Smooth muscle cell (in vitro differentiated cells): ENCODE measurements around the gene COL28A1. TPM values are rescaled to one million over a fixed set of nuclear protein-coding genes. Genes with fewer than 3 reads are reported as not detected.
A peak's percentile ranks its signal among the peaks of the same experiment; 100 is the strongest.

Experiments used
- DNase-seq: peaks from one replicate; lab custom pipeline; 2025; ENCODE audit not compliant: unreplicated experiment; lab: John Stamatoyannopoulos, UW
- H2AFZ ChIP-seq: fragments of 200-600 bp; sonication (generic); 2 replicates; pipeline ENCODE4 v1.6.0; 2016; ENCODE audit warnings: antibody characterized with exemption, low read depth, mild to moderate bottlenecking
- H3F3A ChIP-seq: fragments of 200-600 bp; sonication (generic); 2 replicates; pipeline ENCODE4 v1.6.0; 2017; ENCODE audit warnings: antibody characterized with exemption, low read depth
- H3K27ac ChIP-seq: fragments of 200-600 bp; sonication (generic); 2 replicates; pipeline ENCODE4 v1.5.1; 2016; ENCODE audit warnings: low read depth, mild to moderate bottlenecking
- H3K27me3 ChIP-seq: fragments of 200-600 bp; sonication (generic); 2 replicates; pipeline ENCODE4 v1.6.1; 2016; ENCODE audit warnings: low read depth, mild to moderate bottlenecking
- H3K36me3 ChIP-seq: fragments of 200-600 bp; sonication (generic); 2 replicates; pipeline ENCODE4 v1.5.1; 2016; ENCODE audit warnings: low read depth
- H3K4me1 ChIP-seq: fragments of 200-600 bp; sonication (generic); 2 replicates; pipeline ENCODE4 v1.5.1; 2016; ENCODE audit warnings: low read depth
- H3K4me2 ChIP-seq: fragments of 200-600 bp; sonication (generic); 2 replicates; pipeline ENCODE4 v1.6.0; 2016; ENCODE audit warnings: mild to moderate bottlenecking
- H3K4me3 ChIP-seq: fragments of 200-600 bp; sonication (generic); 2 replicates; pipeline ENCODE4 v1.5.1; 2016; ENCODE audit warnings: mild to moderate bottlenecking
- H3K79me2 ChIP-seq: fragments of 200-600 bp; sonication (generic); 2 replicates; pipeline ENCODE4 v1.6.0; 2016; ENCODE audit warnings: low read depth, mild to moderate bottlenecking
- H3K9ac ChIP-seq: fragments of 200-600 bp; sonication (generic); 2 replicates; pipeline ENCODE4 v1.6.0; 2016; ENCODE audit warnings: low read depth
- H3K9me3 ChIP-seq: fragments of 200-600 bp; sonication (generic); replicated peaks from 2 replicates; pipeline ENCODE4 v1.5.1; 2016; ENCODE audit warnings: low read depth
- H4K20me1 ChIP-seq: fragments of 200-600 bp; sonication (generic); 2 replicates; pipeline ENCODE4 v1.6.0; 2016; ENCODE audit warnings: low read depth
- CTCF ChIP-seq: fragments of 200-600 bp; sonication (generic); IDR thresholded peaks from 2 replicates; pipeline ENCODE4 v1.5.1; 2017; ENCODE audit warnings: borderline replicate concordance, mild to moderate bottlenecking, antibody characterized with exemption; ENCODE audit not compliant: insufficient read depth, poor library complexity, severe bottlenecking
- WGBS: methylation state at CpG from one replicate; pipeline ENCODE4 v1.1.7; 2016; ENCODE audit warnings: low lambda C conversion rate; 5-methylcytosine and 5-hydroxymethylcytosine counted together
- polyA plus RNA-seq: library from polyadenylated mRNA; unstranded; fragments of >200 nt; fragmentation: Nextera tagmentation; extraction: Ambion mirVana; gene quantifications from 2 replicates; pipeline ENCODE4 v1.2.1, GENCODE V29; 2016
- total RNA-seq: library from RNA; depleted of rRNA; stranded (reverse); fragments of >200 nt; gene quantifications from 2 replicates; pipeline ENCODE4 v1.2.3, GENCODE V29; 2014

Gene COL28A1
- total and polyA plus RNA-seq, 2 experiments from 2014 or later, result 0.13 TPM; not detected in 1

GRCh38 chr7:7417414-7417813 is 118.3 kb downstream of the COL28A1 start:
- Histone ChIP-seq H3K79me2 (no peaks in the 10 kb centered on the region), H3K9ac (no peak overlapping the region), H3K4me2 (no peak overlapping the region)

GRCh38 chr7:7416031-7416858 is 119.4 kb downstream of the COL28A1 start:
- Histone ChIP-seq H3K9me3 (no peaks in the 10 kb centered on the region), H3K27me3 (peaks cover 10% of the 10 kb centered on the region), H3K9ac (no peak overlapping the region), H3K27ac (peak overlapping the region; percentile 40), H4K20me1 (no peaks in the 10 kb centered on the region), H3K4me1 (no peaks in the 10 kb centered on the region), H3K36me3 (no peaks in the 10 kb centered on the region), H3K4me2 (no peak overlapping the region), H3F3A (peaks cover 13% of the 10 kb centered on the region), H3K79me2 (no peaks in the 10 kb centered on the region), H2AFZ (no peak overlapping the region), H3K4me3 (no peak overlapping the region)
- no peak for DNase-seq
- 15% methylated on average over 6 of the region's 6 CpGs for WGBS
- TF ChIP-seq CTCF, result no peak

More at GRCh38 chr7:7417414-7417813, 118.3 kb downstream of the COL28A1 start:
- peaks cover 12% of the 10 kb centered on the region for H3K27me3 ChIP-seq
- no peak overlapping the region for H2AFZ ChIP-seq
- no peaks in the 10 kb centered on the region for H3K4me1 ChIP-seq
- H3K4me3 ChIP-seq, result no peak overlapping the region
- no peak for TF ChIP-seq CTCF
- WGBS, result 94% methylated on average over 2 of the region's 2 CpGs
- no peaks in the 10 kb centered on the region for H3K36me3 ChIP-seq
- no peaks in the 10 kb centered on the region for H4K20me1 ChIP-seq
- DNase-seq, result no peak
- peaks cover 13% of the 10 kb centered on the region for H3F3A ChIP-seq
- no peaks in the 10 kb centered on the region for H3K9me3 ChIP-seq
- H3K27ac ChIP-seq, result no peak overlapping the region

GRCh38 chr7:7414791-7415603 is 120.7 kb downstream of the COL28A1 start:
- WGBS, result 92% methylated on average over 7 of the region's 7 CpGs

More at GRCh38 chr7:7414791-7415603, 120.7 kb downstream of the COL28A1 start:
- no peak for DNase-seq
- no peaks in the 10 kb centered on the region for H3K36me3 ChIP-seq
- H2AFZ ChIP-seq, result no peak overlapping the region
- peaks cover 13% of the 10 kb centered on the region for H3F3A ChIP-seq
- no peak overlapping the region for H3K4me3 ChIP-seq
- no peak overlapping the region for H3K27ac ChIP-seq
- no peaks in the 10 kb centered on the region for H3K9me3 ChIP-seq
- no peaks in the 10 kb centered on the region for H3K4me1 ChIP-seq
- H3K27me3 ChIP-seq, result peaks cover 16% of the 10 kb centered on the region
- no peak overlapping the region for H3K9ac ChIP-seq
- no peak overlapping the region for H3K4me2 ChIP-seq
- TF ChIP-seq CTCF, result no peak
- H3K79me2 ChIP-seq, result no peaks in the 10 kb centered on the region
- H4K20me1 ChIP-seq, result no peaks in the 10 kb centered on the region
